SK-N-SH treated with all-trans-retinoic acid at 6 μM for 48 hours (cell line): ENCODE results near the gene FARS2.

Experiments
- ATAC-seq: fragments of 200-7000 bp; cut with Tn5 transposase; 3 replicates; pipeline ENCODE4 v1.9.1; 2020; ENCODE audit warnings: mild to moderate bottlenecking, moderate library complexity
- ARNTL ChIP-seq: fragments of 450-650 bp; formaldehyde crosslinking; IDR thresholded peaks from 2 replicates; pipeline ENCODE4 v1.5.0; 2020; ENCODE audit warnings: low read depth, mild to moderate bottlenecking, moderate library complexity, borderline replicate concordance
- BACH2 ChIP-seq: fragments of 250-450 bp; sonication (Bioruptor Pico); IDR thresholded peaks from 2 replicates; pipeline ENCODE4 v1.9.0; 2021; ENCODE audit warnings: mild to moderate bottlenecking, borderline replicate concordance
- CREB5 ChIP-seq: fragments of 250-450 bp; sonication (Bioruptor Pico); IDR thresholded peaks from 2 replicates; pipeline ENCODE4 v1.5.1; 2020; ENCODE audit warnings: low read depth, mild to moderate bottlenecking, moderate library complexity
- CSDC2 ChIP-seq: fragments of 250-450 bp; sonication (Bioruptor Pico); IDR thresholded peaks from 2 replicates; pipeline ENCODE4 v1.5.0; 2020; ENCODE audit warnings: mild to moderate bottlenecking, moderate library complexity
- GLIS3 ChIP-seq: fragments of 250-450 bp; sonication (Bioruptor Pico); IDR thresholded peaks from 2 replicates; pipeline ENCODE4 v1.5.0; 2020; ENCODE audit warnings: mild to moderate bottlenecking, moderate library complexity
- ISL1 ChIP-seq: fragments of 250-450 bp; sonication (Bioruptor Pico); IDR thresholded peaks from 2 replicates; pipeline ENCODE4 v2.1.2; 2022; ENCODE audit warnings: mild to moderate bottlenecking, moderate library complexity
- OSR1 ChIP-seq: fragments of 250-450 bp; sonication (Bioruptor Pico); IDR thresholded peaks from 2 replicates; pipeline ENCODE4 v1.8.0; 2022; ENCODE audit warnings: moderate library complexity, mild to moderate bottlenecking, inconsistent platforms
- PATZ1 ChIP-seq: fragments of 250-450 bp; sonication (Bioruptor Pico); IDR thresholded peaks from 2 replicates; pipeline ENCODE4 v1.8.0; 2020; ENCODE audit warnings: mild to moderate bottlenecking, moderate library complexity, borderline replicate concordance
- RARB ChIP-seq: fragments of 250-450 bp; sonication (Bioruptor Pico); IDR thresholded peaks from 2 replicates; pipeline ENCODE4 v1.8.0; 2021; ENCODE audit warnings: mild to moderate bottlenecking, moderate library complexity
- SNAI2 ChIP-seq: fragments of 250-450 bp; sonication (Bioruptor Pico); IDR thresholded peaks from 2 replicates; pipeline ENCODE4 v1.5.0; 2020; ENCODE audit warnings: mild to moderate bottlenecking, moderate library complexity
- TSHZ2 ChIP-seq: fragments of 250-450 bp; sonication (Bioruptor Pico); IDR thresholded peaks from 2 replicates; pipeline ENCODE4 v1.5.0; 2020; ENCODE audit warnings: mild to moderate bottlenecking, moderate library complexity
- ZC3H10 ChIP-seq: fragments of 250-450 bp; sonication (Bioruptor Pico); IDR thresholded peaks from 2 replicates; pipeline ENCODE4 v1.5.1; 2021; ENCODE audit warnings: mild to moderate bottlenecking, moderate library complexity
- ZFP3 ChIP-seq: fragments of 250-450 bp; sonication (Bioruptor Pico); IDR thresholded peaks from 2 replicates; pipeline ENCODE4 v1.5.0; 2020; ENCODE audit warnings: mild to moderate bottlenecking, moderate library complexity
- ZFP30 ChIP-seq: fragments of 450-650 bp; formaldehyde crosslinking; IDR thresholded peaks from 2 replicates; pipeline ENCODE4 v1.5.0; 2022; ENCODE audit warnings: mild to moderate bottlenecking, moderate library complexity
- ZNF565 ChIP-seq: fragments of 450-650 bp; formaldehyde crosslinking; conservative IDR thresholded peaks from 2 replicates; pipeline ENCODE4 v1.5.0; 2020; ENCODE audit warnings: low read depth, mild to moderate bottlenecking, moderate library complexity
- ZNF70 ChIP-seq: fragments of 450-650 bp; formaldehyde crosslinking; IDR thresholded peaks from 2 replicates; pipeline ENCODE4 v1.5.0; 2020; ENCODE audit warnings: mild to moderate bottlenecking, moderate library complexity
- ZNF8 ChIP-seq: fragments of 450-650 bp; formaldehyde crosslinking; IDR thresholded peaks from 2 replicates; pipeline ENCODE4 v1.5.0; 2020; ENCODE audit warnings: mild to moderate bottlenecking, moderate library complexity
- TF ChIP-seq, protein P1 (sequence below): fragments of 250-450 bp; sonication (Bioruptor Pico); IDR thresholded peaks from 2 replicates; pipeline ENCODE4 v1.8.0; 2021; ENCODE audit warnings: low read depth, mild to moderate bottlenecking, moderate library complexity, borderline replicate concordance
- TF ChIP-seq, protein P2 (sequence below): fragments of 250-450 bp; sonication (Bioruptor Pico); IDR thresholded peaks from 2 replicates; pipeline ENCODE4 v1.5.1; 2021; ENCODE audit warnings: mild to moderate bottlenecking, moderate library complexity

Gene FARS2

GRCh38 chr6:5442319-5442718 lies 181.0 kb downstream of the FARS2 start (continued):
- TF ChIP-seq PATZ1 (CRISPR knock-in tag): no peak

DNA sequence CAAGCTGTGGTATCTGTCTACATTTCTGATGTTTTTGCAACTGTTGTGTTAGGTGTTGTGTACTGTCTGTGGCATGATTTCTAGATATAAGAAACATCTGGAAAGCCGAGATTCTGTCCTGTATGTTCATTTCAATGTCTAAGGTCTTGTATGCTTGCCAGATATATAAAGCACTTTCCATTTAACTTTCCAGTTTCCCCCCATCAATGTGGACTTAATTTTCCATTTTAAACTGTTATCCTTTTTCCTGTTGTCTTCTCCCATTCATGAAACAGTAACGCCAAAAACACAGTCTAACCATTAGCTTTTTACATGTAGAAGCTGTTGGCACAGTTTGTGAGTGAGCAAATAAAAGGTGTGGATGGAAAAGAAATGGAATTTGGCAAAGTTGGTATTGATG lies 181.6 kb downstream of the FARS2 start:
- no peak for TF ChIP-seq ZNF565 (CRISPR knock-in tag)
- TF ChIP-seq, protein P1, sequence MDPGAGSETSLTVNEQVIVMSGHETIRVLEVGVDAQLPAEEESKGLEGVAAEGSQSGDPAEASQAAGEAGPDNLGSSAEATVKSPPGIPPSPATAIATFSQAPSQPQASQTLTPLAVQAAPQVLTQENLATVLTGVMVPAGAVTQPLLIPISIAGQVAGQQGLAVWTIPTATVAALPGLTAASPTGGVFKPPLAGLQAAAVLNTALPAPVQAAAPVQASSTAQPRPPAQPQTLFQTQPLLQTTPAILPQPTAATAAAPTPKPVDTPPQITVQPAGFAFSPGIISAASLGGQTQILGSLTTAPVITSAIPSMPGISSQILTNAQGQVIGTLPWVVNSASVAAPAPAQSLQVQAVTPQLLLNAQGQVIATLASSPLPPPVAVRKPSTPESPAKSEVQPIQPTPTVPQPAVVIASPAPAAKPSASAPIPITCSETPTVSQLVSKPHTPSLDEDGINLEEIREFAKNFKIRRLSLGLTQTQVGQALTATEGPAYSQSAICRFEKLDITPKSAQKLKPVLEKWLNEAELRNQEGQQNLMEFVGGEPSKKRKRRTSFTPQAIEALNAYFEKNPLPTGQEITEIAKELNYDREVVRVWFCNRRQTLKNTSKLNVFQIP: no peak
- TF ChIP-seq ZNF8 (CRISPR knock-in tag): no peak
- TF ChIP-seq TSHZ2 (CRISPR knock-in tag): no peak
- no peak for TF ChIP-seq PATZ1 (CRISPR knock-in tag)
- TF ChIP-seq ZNF70 (CRISPR knock-in tag): no peak
- no peak for ATAC-seq

DNA sequence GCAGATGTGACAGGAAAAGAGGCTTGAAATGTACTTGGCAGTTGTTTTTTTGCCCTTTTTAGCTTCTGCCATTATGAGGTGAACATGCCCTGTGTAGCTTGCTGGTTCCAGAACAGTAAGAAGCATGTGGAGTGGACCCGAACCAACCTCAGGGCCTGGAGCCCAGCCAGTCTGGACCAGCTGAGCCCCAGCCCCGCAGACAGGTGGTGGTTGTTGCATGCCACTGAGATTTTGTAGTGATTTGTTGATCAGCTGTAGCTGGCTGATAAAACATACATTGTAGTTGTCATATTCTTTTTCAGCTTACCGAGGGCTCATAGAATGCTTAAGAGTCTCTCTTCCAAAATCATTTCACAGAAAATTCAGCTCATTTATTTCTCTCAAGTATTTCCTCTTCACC lies 182.2 kb downstream of the FARS2 start:
- no peak for ATAC-seq
- TF ChIP-seq ZC3H10 (no peak), BACH2 (no peak), ZNF70 (CRISPR knock-in tag) (no peak), ARNTL (CRISPR knock-in tag) (no peak), ZFP3 (no peak), ZNF565 (CRISPR knock-in tag) (no peak), CSDC2 (CRISPR knock-in tag) (no peak), ZFP30 (CRISPR knock-in tag) (no peak), RARB (CRISPR knock-in tag) (no peak), SNAI2 (CRISPR knock-in tag) (no peak)
- TF ChIP-seq, protein P2, sequence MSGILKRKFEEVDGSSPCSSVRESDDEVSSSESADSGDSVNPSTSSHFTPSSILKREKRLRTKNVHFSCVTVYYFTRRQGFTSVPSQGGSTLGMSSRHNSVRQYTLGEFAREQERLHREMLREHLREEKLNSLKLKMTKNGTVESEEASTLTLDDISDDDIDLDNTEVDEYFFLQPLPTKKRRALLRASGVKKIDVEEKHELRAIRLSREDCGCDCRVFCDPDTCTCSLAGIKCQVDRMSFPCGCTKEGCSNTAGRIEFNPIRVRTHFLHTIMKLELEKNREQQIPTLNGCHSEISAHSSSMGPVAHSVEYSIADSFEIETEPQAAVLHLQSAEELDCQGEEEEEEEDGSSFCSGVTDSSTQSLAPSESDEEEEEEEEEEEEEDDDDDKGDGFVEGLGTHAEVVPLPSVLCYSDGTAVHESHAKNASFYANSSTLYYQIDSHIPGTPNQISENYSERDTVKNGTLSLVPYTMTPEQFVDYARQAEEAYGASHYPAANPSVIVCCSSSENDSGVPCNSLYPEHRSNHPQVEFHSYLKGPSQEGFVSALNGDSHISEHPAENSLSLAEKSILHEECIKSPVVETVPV (CRISPR knock-in tag): no peak
- TF ChIP-seq, all 23 proteins: peak for 0

GRCh38 chr6:5446362-5447075 lies 185.2 kb downstream of the FARS2 start:
- no peak for ATAC-seq
- TF ChIP-seq ZFP30 (CRISPR knock-in tag) (no peak), ZFP3 (no peak), ISL1 (CRISPR knock-in tag) (no peak), GLIS3 (no peak), CSDC2 (CRISPR knock-in tag) (no peak), CREB5 (CRISPR knock-in tag) (no peak), ZNF8 (CRISPR knock-in tag) (no peak), ZC3H10 (no peak), OSR1 (CRISPR knock-in tag) (no peak), ZNF70 (CRISPR knock-in tag) (no peak), RARB (CRISPR knock-in tag) (no peak), ZNF565 (CRISPR knock-in tag) (no peak), ARNTL (CRISPR knock-in tag) (no peak)
- TF ChIP-seq, protein P2 (CRISPR knock-in tag): no peak
- TF ChIP-seq, protein P1: no peak
